Measurements from ENCODE around the gene SMIM27. TPM values are rescaled to one million over a fixed set of nuclear protein-coding genes. Genes with fewer than 3 reads are reported as not detected.

Gene SMIM27
- total and polyA plus RNA-seq, 4 donors = 5.3 to 13.5 (median 9.9) TPM

- Histone ChIP-seq H3K4me1 (ENCODE audit: control insufficient read depth in 5 of 5, insufficient read depth in 5 of 5, low read length in 5 of 5) (peaks cover 0 to 21% (median 5%) of the 10 kb centered on the region in 5 donors), H3K9me3 (ENCODE audit: control insufficient read depth in 4 of 4, insufficient read depth in 3 of 4, low read length in 3 of 4) (no peaks in the 10 kb centered on the region), H3K9ac (ENCODE audit: insufficient read depth in 1 of 2, low read length in 2 of 2) (no peak overlapping the region), H3K4me3 (no peak overlapping the region), H3K36me3 (ENCODE audit: control insufficient read depth in 4 of 4, insufficient read depth in 4 of 4, low read length in 4 of 4) (peaks cover 0 to 3% (median 1%) of the 10 kb centered on the region in 4 donors), H3K27ac (ENCODE audit: low read depth in 1 of 2, low read length in 1 of 2) (no peak overlapping the region), H3K27me3 (ENCODE audit: control insufficient read depth in 3 of 3, insufficient read depth in 3 of 3, low read length in 2 of 3) (peaks cover 0 to 10% (median 0%) of the 10 kb centered on the region in 3 donors)
- no peak for ATAC-seq (ENCODE audit: insufficient read depth, low FRiP score)
- WGBS, 2 donors = 40 to 76% methylated on average over 1 of the region's 1 CpG
- no peak for DNase-seq
- no peak for TF ChIP-seq CTCF (IDR thresholded peaks at IDR 0.05; ENCODE audit: control extremely low read depth, extremely low read depth)
Measured at GRCh38 chr9:32574858-32575257, 22.7 kb downstream of the SMIM27 start.

GRCh38 chr9:32577316-32577715 is 25.2 kb downstream of the SMIM27 start:
- Histone ChIP-seq H3K4me3 (no peak overlapping the region), H3K4me1 (ENCODE audit: control insufficient read depth in 5 of 5, insufficient read depth in 5 of 5, low read length in 5 of 5) (peaks cover 0 to 5% (median 0%) of the 10 kb centered on the region in 5 donors), H3K9ac (ENCODE audit: insufficient read depth in 1 of 2, low read length in 2 of 2) (no peak overlapping the region), H3K27ac (ENCODE audit: low read depth in 1 of 2, low read length in 1 of 2) (no peak overlapping the region), H3K9me3 (ENCODE audit: control insufficient read depth in 4 of 4, insufficient read depth in 3 of 4, low read length in 3 of 4) (no peaks in the 10 kb centered on the region), H3K27me3 (ENCODE audit: control insufficient read depth in 3 of 3, insufficient read depth in 3 of 3, low read length in 2 of 3) (peaks cover 0 to 10% (median 0%) of the 10 kb centered on the region in 3 donors), H3K36me3 (ENCODE audit: control insufficient read depth in 4 of 4, insufficient read depth in 4 of 4, low read length in 4 of 4) (no peaks in the 10 kb centered on the region)
- ATAC-seq (ENCODE audit: insufficient read depth, low FRiP score) (no peak), DNase-seq (no peak)
- TF ChIP-seq CTCF (IDR thresholded peaks at IDR 0.05; ENCODE audit: control extremely low read depth, extremely low read depth) = no peak
- 89 to 92% methylated on average over 3 of the region's 3 CpGs for WGBS, 2 donors

- 59 to 74% methylated on average over 5 of the region's 5 CpGs for WGBS, 2 donors
- no peak overlapping the region for H3K9ac ChIP-seq (ENCODE audit: insufficient read depth in 1 of 2, low read length in 2 of 2)
Measured at GRCh38 chr9:32578976-32579375, 26.8 kb downstream of the SMIM27 start.

More at GRCh38 chr9:32578976-32579375, 26.8 kb downstream of the SMIM27 start:
- H3K36me3 ChIP-seq (ENCODE audit: control insufficient read depth in 4 of 4, insufficient read depth in 4 of 4, low read length in 4 of 4) = no peaks in the 10 kb centered on the region
- H3K4me1 ChIP-seq (ENCODE audit: control insufficient read depth in 5 of 5, insufficient read depth in 5 of 5, low read length in 5 of 5) = no peaks in the 10 kb centered on the region
- no peak overlapping the region for H3K27ac ChIP-seq (ENCODE audit: low read depth in 1 of 2, low read length in 1 of 2)
- DNase-seq (no peak), ATAC-seq (ENCODE audit: insufficient read depth, low FRiP score) (no peak)
- H3K27me3 ChIP-seq (ENCODE audit: control insufficient read depth in 3 of 3, insufficient read depth in 3 of 3, low read length in 2 of 3) = peaks cover 0 to 10% (median 0%) of the 10 kb centered on the region in 3 donors
- TF ChIP-seq CTCF (IDR thresholded peaks at IDR 0.05; ENCODE audit: control extremely low read depth, extremely low read depth) = no peak
- no peak overlapping the region for H3K4me3 ChIP-seq
- H3K9me3 ChIP-seq (ENCODE audit: control insufficient read depth in 4 of 4, insufficient read depth in 3 of 4, low read length in 3 of 4) = no peaks in the 10 kb centered on the region

Measured in lung (tissue), 12 donors.